Activated CD4-positive, alpha-beta T cell treated with anti-CD3 and anti-CD28 coated beads for 24 hours (primary cell): ENCODE measurements around the gene DMBT1.

Source experiments
- DNase-seq, 2 donors: peaks; one replicate each; pipeline ENCODE4 v3.0.0-alpha.2; 2020; ENCODE audit warnings: low read depth in 2 of 2

The DMBT1 gene

DNA sequence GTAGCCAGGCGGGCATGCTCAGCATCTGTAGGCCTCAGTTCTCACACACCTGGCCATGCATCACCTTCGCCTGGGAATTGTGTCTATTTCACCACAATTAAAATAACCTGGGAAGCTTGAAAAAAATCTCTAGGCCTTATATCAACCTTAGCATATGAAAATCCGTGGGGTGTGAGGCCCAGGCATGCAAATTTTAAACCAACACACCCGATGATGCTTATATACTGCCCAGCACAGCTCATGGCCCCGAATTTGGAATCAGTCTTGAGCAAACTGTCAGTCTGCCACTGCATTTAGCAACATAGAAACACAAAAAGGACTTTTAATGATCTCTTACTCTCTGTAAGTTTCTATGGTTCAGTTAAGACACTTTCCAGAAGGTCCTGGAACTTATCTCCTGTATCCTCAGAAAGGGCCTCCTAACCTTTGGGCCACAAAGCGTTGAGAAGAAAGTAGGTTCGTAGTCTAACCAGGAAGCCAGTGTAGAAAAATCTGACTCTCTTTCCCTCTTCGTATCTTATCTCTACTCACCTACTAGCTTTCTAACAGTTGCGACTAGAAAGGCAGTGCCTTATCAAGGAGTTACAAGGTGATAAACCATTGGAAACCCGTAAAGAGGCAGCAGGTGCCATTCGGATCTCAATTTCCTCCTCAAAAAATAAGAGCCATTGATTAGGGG, 12.0 kb upstream of the DMBT1 start:
- no peak for DNase-seq

DNA sequence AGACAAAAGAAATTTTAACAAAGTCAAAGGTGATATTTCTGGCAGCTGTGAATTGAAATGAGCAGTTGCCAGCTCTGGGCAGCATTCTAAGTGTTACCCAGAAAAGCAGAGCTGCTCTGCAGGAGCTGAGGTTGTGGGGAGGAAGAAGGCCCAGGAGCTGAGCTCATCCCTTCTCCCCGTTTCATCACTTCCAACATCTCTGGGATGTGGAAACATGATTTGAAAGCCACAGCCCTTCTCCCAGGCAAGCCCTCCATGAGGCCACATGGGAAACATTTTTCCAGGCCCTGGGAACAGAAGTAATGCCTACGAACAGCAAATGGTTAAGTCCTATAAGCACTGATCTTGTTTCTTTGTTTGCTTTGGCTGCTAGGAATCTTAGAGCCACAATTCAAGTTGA, 10.9 kb upstream of the DMBT1 start:
- no peak for DNase-seq

DNA sequence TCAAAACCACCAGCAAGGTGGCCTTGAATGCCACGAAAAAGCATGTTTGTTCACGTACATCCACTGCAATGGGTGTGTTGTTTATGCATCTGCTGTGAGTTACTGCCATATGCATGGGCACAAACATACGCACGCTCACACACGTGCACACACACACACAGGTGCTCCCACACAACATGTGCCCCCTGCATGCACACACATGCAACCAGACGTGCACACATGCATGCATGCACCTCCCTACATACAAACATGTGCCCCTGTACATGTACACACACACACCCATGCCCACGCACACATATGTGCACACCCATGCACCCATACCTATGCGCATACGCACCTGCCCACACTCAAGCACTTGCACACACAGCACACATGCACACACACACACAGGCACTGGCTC, 10.1 kb upstream of the DMBT1 start:
- DNase-seq: no peak

DNA sequence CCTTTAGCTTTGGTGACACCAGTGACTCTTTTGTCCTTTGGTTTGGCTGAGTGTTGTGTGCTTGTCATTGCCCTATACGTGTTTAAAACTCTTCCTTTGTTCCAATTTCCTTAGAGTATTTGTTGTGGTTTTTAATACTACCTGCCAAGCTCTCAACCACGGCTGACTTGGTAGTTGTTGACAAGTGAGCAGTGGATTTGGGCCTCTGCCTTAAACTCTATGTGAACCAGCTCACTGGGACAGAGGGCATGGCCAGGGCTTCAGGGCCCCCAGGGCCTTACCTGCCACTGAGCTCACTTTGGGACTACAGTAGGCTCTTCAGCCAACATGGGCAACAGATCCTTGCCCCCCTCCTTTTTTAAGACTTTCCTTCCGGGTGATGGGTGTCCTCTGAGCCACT, 9.6 kb upstream of the DMBT1 start:
- no peak for DNase-seq

DNA sequence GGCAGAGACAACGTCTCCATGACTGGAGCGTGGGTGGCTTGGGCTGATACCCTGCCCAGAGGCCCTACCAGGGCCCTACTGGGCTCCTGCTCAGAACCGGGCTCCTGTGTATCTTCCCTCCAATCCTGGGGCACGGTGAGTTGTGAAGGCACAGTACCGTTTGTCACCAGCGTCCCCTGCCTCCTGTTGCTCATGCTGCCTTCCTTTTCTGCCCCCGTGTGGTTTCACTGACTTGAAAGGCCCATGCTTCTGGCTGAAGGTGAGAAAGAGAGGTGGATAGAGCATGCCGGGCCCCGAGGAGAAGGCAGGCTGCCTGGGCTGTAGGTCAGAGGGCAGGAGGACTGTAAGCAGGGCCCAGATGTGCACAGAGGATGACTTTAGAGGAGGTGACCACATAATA, 9.1 kb upstream of the DMBT1 start:
- peak; percentile 8 to 12 for DNase-seq

DNA sequence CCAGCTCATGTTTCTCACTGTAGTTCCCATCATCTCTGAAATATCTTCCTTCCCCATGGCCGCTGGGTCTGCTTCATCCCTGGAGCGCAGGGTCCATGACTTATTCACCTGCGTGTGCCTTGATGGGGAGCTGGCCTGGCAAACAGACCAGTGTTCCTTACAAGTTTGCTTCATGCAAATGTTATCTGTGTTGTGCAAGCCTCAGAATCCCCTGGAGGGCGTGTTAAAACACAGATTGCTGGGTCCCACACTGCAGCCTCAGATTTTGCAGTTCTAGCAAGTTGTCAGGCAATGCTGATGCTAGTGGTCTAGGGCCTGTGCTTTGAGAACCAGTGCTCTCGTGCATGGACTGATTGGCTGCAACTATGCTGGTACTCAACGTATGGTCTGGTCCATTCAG, 7.2 kb upstream of the DMBT1 start:
- DNase-seq: no peak

DNA sequence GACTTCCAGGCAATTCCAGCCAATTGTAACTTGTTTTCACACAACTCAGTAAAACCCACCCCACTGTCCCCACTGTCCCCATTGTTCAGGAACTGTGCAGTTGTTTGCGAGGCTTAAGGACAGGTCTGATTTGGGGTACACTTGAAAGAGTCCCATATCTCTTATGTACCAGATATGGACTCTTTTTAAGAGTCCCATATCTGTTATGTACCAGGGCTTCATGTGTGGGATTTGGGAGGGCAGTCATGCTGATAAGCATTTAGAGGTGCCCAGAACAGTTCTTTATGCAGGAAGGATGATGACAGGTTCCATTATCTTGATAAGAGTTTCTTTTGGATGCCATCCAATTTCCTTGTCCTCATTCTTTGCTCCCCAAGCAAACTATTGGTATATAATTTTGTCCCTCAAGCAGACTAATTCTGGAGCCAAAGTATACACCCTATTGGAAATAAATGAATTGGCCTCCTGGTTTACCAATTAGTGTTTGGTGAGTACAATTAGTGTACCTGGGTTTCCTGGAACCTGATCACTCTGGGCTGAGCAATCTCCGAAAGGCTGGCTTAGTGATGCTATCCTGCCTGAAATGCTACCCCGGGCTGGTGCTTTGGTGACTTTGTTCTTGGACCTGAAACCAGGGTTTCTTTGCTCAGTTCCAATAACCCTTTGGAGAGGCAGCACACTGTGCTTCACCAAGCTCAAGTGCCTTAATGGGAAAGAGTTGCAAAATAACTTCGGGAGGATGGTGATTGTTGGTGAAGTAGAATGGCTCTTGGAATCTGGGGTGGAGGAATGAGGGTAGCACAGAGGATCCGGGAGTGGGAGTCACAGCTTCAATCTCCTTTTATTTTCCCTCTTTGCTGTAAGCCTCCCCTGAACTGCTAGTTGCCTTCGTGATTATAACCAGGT, 6.2 kb upstream of the DMBT1 start:
- DNase-seq: no peak

DNA sequence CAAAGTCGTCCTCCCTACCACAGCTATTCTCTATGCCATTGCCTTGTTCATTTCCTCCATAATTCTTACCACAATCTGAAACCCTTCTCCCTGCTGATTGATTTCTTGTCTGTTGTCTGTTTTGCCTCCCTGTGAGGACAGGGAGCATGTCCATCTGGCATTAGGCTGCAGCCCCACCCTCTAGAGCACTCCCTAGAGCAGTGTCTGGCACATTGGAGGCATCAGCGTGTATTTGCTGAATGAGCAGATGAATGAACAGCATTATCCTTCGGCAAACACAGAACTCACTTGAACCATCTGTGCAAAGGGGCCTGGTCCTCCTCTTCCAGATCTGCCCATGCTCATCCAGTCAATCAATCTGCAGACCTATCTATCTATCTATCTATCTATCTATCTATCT, 5.1 kb upstream of the DMBT1 start:
- no peak for DNase-seq

DNA sequence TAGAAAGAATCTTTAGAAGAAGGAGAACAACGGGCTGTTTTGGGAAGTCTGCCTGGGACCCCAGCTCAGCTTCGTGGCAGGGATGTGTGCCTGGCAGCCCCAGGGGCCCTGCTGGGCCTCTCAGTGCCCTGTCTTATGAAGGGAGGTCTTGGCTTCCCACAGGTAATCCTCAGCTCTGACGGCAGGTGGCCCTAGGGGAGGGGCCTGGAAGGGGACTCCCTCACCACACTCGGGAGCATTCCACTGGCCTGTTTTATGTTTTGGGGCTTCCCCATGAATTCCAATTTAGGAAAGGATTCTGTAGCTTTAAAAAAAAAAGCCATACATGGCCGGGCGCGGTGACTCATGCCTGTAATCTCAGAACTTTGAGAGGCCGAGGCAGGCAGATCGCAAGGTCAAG, 3.0 kb upstream of the DMBT1 start:
- no peak for DNase-seq

DNA sequence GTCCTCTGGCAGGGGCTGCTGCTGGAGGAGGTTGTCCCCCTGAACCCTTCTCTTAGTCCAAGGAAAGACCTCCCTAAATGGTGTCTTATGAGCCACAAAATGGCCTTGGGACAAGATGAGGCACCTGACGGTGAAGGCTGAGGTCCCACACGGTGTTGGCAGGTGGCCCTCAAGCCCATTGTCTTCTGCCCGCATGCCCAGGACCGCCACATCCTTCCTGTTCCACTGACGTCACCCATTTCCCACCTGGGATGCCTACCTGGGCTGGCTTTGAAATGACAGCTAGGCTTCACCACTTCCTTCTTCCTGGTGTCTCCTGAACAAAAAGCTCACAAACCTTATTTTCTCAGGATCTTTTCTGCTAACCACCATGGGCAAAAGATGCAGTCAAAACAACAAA, 2.1 kb upstream of the DMBT1 start:
- DNase-seq: no peak

DNA sequence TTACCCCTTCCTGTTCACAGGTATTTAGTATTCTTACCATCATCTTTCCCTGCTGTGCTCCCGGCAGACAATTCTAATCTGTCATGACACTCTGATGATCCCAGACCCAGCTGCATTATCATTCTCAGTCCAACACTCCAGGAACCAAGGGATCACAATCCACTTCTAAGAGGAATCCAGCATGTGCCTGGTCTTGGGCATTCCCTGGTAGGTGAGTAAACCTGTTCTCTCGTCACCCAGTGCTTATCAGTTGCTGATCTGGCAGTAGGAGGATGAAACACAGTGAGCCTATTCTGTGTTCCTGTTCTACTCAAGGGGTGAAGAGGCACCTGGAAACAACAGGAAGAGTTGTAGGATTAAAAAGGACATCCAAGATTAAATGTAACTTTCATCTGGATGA, 1.3 kb upstream of the DMBT1 start:
- DNase-seq: no peak

DNA sequence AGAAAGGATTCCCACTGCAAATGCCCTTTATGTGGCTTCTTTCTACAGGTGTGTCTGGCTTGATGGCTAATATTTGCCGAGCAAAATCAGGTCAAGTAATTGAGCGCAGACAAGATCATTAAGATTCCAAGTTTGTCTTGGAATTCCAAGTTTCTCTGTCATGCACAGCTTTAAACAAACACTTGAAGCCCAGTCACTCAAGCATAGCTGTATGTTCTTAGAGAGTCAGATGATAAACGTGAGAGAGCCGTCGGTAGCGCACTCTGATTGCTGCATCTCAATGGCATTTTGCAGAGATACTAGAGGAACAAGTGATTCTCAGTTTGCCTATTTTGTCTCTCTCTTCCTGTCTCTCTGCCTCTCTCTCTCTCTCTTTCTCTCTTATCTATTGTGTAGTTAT, 658 bp downstream of the DMBT1 start:
- no peak for DNase-seq

DNA sequence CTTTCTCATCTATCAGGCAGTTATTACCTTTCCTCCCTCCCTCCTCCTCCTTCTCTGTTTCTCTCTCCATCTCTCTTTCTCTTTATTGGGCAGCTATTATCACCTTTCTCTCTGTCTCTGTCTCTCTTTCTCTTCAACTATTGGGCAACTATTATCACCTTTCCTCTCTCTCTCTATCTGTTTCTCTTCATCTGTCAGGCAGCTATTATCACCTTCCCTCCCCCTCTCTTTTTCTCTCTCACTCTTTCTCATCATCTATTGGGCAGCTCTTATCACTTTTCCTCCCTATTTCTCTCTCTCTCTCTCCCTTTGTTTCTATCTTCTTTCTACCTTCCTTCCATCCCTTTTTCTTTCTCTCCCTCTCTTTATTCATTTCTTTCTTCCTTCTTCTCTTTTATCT, 1.2 kb downstream of the DMBT1 start:
- DNase-seq: no peak

DNA sequence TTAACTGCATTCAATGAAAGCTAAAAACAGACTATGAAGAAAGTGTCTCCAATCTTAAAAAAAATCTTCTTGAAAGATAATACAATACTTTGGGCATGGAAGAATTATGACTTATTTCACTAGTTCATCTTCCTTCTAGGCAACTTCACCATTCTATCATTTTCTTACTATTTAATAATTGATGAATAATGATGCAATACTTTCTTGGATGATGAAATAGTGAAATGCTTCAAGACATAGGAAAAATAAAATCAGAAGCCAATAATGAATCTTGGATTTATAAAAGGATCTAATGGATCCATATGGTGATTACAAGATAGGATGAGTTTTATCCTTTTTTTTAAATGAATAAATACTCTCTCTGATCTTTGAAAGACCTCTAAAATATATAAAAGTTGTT, 4.4 kb downstream of the DMBT1 start:
- no peak for DNase-seq

DNA sequence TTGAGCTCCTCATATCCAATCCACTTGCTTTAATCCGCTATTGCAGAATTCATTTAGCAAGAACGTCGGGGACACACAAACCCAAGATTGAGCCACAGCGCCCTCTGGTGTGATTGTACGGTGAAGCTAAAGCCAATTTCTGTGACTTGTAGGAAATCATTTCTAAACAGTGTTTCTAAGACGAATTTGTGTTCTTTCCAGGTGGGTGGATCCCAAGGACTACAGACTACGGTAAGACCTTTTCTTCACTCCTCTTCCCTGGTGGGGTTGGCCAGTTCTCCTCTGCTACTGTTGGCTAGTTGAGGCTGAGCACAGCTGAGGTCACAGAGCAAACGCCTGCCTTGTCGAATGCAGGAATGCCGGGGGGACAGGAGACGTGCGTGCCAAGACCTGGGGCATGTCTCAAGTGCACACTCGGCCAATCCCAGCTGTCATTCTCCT, 5.2 kb downstream of the DMBT1 start:
- peak; percentile 46 to 61 for DNase-seq

DNA sequence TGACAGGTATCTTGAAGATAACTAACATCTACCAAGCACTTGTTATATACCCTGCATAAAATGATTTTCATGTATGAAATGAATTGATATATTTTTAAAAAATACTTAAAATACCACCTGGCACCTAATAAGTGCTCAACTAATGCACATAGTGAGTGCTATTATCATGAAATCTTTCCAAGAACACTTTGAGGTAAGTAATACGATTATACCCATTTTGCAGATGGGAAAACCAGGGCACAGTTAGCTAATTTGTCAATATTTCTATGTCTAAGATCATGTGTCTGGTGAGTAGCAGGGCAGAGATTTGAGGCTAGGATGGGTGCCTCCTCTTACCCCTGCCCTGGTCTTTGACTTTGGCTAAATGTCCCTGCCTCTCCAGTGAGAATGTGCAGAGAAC, 6.1 kb downstream of the DMBT1 start:
- no peak for DNase-seq

DNA sequence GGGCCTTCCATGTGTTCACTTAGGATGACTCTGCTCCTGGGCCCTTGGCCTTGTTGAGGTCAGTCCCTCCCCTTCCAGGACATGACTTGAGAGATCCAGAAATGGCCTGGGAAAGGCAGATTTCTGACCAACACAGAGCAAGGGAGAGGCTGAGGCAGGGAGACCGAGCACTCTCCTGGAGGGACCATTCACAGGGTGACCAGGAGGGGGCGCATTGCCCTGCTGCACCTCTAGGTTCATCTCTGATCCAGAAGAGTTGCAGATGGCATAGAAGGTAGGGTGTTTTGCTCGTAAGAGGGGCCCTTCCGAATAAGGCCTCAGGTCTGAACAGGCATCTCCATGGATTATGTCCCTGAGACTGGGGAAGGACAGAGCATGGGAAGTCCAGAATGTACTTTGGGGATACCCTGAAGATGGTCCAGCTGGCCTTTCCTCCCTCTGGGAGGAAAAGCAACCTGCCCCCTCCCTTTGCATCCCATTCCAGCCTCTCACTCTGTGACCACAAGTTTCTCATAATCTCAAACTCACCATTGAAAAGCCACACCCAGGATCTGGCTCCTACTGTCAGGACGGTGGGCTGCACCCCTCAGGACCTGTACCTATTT, 6.6 kb downstream of the DMBT1 start:
- DNase-seq: peak in 1 of 2 donors; percentile 18

DNA sequence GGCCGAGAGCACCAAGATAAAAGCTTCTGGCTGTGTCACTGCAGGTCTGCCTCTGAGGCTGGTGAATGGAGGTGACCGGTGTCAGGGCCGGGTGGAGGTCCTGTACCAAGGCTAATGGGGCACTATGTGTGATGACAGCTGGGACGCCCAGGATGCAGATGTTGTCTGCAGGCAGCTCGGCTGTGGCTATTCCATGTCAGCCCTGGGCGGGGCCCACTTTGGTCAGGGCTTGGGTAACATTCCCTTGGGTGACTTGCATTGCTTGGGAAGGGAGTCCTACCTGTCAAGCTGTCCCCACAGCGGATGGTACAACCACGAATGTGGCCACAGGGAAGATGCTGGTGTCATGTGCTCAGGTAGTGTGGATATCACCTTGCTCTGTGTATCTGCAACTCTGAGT, 8.0 kb downstream of the DMBT1 start:
- no peak for DNase-seq

DNA sequence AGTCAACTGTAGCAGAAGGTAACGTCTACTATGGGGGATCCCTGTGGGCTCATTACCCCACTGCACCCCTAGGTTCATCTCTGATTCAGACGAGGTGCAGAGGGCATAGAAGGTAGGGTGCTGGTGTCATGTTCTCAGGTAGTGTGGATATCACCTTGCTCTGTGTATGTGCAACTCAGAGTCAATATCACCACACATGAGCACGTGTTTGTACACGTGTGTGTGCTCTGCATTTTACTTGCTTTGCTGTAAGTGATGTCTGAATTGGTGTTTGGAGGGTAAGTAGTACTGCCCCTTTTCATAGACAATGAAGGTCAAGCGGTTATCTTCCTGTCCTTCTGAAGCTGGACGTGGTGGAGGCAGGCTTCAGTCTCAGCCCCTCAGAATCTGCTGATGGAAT, 10.4 kb downstream of the DMBT1 start:
- no peak for DNase-seq

DNA sequence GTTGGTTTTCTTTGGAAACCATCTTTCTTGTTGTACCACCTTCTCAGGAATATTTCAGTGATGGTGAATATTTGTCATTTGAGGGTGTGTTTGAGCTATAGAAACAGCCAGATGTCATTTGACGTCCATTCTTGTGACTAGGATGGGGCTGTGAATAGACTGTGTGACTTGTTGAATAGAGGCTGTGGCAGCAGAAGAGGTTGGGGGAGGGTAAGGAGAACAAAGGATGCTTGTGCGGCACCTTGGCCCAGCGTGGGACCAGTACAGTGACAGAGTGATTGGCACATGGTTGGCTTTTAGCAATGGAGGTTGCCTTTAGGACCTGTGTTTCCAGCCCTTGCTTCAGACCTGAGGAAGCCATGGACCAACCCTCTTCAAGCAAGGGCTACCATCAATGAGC, 11.3 kb downstream of the DMBT1 start:
- no peak for DNase-seq

DNA sequence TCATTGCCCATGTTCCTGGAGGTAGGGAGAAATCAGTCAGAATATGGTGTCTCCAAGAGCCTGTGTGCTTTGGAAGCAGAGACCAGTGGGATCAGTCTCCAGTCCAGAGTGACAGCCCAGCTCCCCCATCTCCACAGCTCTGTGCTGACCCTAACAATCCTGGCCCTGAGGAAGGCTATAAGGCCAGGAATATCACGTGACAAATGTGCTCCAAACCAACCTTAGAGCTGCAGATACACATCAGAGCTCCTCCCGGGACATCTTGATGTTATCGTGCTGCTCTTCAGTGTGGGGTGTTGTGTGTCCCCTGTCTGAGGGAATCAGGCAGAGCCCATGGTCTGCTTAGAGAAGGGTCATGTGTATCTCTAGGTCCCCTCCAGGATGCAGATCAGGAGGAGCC, 15.2 kb downstream of the DMBT1 start:
- no peak for DNase-seq

DNA sequence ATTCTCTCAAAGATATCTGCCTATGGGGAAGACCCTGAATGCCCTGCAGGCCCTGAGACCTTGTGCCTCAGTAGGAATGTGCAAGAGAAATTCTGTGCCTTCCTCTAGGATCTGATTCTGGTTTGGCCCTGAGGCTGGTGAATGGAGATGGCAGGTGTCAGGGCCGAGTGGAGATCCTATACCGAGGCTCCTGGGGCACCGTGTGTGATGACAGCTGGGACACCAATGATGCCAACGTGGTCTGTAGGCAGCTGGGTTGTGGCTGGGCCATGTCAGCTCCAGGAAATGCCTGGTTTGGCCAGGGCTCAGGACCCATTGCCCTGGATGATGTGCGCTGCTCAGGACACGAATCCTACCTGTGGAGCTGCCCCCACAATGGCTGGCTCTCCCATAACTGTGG, 15.7 kb downstream of the DMBT1 start:
- no peak for DNase-seq

DNA sequence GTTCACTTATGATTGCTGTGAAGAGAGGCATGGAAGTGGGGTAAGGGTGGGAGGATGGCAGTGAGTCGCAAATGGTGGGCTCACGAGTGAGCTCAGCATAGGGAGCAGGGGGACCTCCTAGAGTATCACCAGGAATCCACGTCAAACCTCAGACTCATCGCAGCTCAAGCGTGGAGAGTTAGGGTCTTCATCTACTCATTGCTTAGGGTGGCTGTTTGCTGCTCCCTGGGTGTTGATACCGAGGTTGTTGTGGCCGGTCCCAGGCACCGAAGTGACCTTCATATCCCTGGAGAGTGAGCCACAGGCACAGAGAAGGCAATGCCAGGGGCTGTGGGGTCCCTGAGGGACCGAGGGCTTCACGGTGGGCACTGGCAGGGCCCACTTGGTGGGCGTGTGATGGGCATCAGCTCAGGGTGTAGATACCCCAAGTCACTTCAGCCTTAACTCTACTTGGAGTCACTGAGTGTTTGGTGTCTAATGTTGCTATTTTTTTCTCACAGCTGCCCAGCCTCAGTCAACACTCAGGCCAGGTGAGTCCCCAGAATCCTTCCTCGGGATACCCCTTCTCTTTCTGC, 16.8 kb downstream of the DMBT1 start:
- no peak for DNase-seq
